Right hindlimb (tissue), 1 donor: ENCODE results near the gene COL27A1.

Experiments used
- DNase-seq: peaks from one replicate; pipeline ENCODE4 v3.0.0-alpha.2; 2018

COL27A1 gene

GRCh38 chr9:114275246-114276004 is 120.1 kb downstream of the COL27A1 start:
- DNase-seq, result peak; percentile 22

GRCh38 chr9:114276908-114277821 is 121.8 kb downstream of the COL27A1 start:
- peak; percentile 60 for DNase-seq

GRCh38 chr9:114278356-114278755 is 123.0 kb downstream of the COL27A1 start:
- DNase-seq, result peak; percentile 12

- DNase-seq, result peak; percentile 26
Observed at GRCh38 chr9:114278881-114279570, 123.7 kb downstream of the COL27A1 start.

GRCh38 chr9:114279693-114280092 is 124.4 kb downstream of the COL27A1 start:
- peak; percentile 6 for DNase-seq

- peak; percentile 84 for DNase-seq
Observed at GRCh38 chr9:114280636-114281472, 125.5 kb downstream of the COL27A1 start.

GRCh38 chr9:114281473-114282103 is 126.3 kb downstream of the COL27A1 start:
- peak; percentile 89 for DNase-seq

- DNase-seq, result no peak
Observed at GRCh38 chr9:114282104-114282485, 126.8 kb downstream of the COL27A1 start.

- DNase-seq, result peak; percentile 29
Observed at GRCh38 chr9:114282507-114282906, 127.2 kb downstream of the COL27A1 start.

- DNase-seq, result peak; percentile 65
Observed at GRCh38 chr9:114282926-114283325, 127.6 kb downstream of the COL27A1 start.

GRCh38 chr9:114283551-114284111 is 128.3 kb downstream of the COL27A1 start:
- peak; percentile 28 for DNase-seq

GRCh38 chr9:114284316-114285060 is 129.2 kb downstream of the COL27A1 start:
- peak; percentile 21 for DNase-seq

- peak; percentile 84 for DNase-seq
Observed at GRCh38 chr9:114285166-114285867, 130.0 kb downstream of the COL27A1 start.

GRCh38 chr9:114286146-114286679 is 130.9 kb downstream of the COL27A1 start:
- DNase-seq, result peak; percentile 8

- DNase-seq, result peak; percentile 38
Observed at GRCh38 chr9:114287001-114287762, 131.8 kb downstream of the COL27A1 start.

- DNase-seq, result peak; percentile 30
Observed at GRCh38 chr9:114287763-114288192, 132.4 kb downstream of the COL27A1 start.

- DNase-seq, result peak; percentile 32
Observed at GRCh38 chr9:114288193-114289091, 133.1 kb downstream of the COL27A1 start.

- peak; percentile 22 for DNase-seq
Observed at GRCh38 chr9:114289106-114289505, 133.8 kb downstream of the COL27A1 start.
